ENCODE measurements around the gene RAMACL. TPM values are rescaled to one million over a fixed set of nuclear protein-coding genes. Genes with fewer than 3 reads are reported as not detected.

The RAMACL gene
- total RNA-seq, 1 donor from 2014 or later, result 6.6 TPM

DNA sequence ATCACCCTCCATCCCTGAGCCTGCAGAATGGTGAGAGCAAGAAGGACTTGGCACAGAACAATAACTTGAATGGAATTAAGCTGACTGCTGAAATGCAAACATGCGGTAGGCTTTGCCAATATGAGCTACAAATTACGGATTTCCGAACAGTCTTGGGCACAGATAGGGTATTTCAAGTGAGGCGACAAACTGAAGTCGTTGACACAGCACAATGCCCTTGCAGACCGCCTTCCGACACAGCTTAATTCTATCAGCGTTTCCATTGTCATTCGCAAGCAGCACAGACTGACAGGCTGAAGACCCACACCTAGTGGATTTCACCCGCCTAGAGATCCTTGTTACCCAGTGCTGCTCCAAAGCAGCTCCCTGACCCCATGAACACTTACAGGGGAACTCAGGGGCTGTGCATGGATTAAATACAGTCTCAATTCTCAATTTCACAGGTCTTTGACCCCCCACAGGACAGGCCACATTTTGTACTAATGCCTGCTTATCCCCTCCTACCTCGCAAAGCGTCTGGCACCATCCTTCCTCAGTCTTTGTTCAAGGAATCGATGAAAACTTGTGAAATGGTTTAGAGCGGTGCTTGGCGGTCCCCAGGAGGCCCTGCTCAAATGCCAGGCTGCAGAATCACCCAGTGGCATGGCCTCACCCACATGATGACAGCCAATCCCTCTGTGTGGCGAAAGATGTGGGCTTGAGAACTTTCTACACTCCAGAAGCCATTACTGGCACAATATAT is 34.6 kb downstream of the RAMACL start:
- intact Hi-C loops (cut with DNase I), result loop anchor here (10.0 kb wide), 1 partner anchor 73 kb away; the partner anchor contains the start of gene RPS6KA2
- Histone ChIP-seq H3K4me1 (peaks cover 34% of the 10 kb centered on the region), H3K9me3 (no peaks in the 10 kb centered on the region), H3K27me3 (ENCODE audit: low read depth) (no peaks in the 10 kb centered on the region), H3K36me3 (peaks cover 2% of the 10 kb centered on the region), H3K27ac (no peak overlapping the region), H3K4me3 (no peak overlapping the region)
- ATAC-seq (no peak), DNase-seq (no peak)
- TF ChIP-seq, protein P1, sequence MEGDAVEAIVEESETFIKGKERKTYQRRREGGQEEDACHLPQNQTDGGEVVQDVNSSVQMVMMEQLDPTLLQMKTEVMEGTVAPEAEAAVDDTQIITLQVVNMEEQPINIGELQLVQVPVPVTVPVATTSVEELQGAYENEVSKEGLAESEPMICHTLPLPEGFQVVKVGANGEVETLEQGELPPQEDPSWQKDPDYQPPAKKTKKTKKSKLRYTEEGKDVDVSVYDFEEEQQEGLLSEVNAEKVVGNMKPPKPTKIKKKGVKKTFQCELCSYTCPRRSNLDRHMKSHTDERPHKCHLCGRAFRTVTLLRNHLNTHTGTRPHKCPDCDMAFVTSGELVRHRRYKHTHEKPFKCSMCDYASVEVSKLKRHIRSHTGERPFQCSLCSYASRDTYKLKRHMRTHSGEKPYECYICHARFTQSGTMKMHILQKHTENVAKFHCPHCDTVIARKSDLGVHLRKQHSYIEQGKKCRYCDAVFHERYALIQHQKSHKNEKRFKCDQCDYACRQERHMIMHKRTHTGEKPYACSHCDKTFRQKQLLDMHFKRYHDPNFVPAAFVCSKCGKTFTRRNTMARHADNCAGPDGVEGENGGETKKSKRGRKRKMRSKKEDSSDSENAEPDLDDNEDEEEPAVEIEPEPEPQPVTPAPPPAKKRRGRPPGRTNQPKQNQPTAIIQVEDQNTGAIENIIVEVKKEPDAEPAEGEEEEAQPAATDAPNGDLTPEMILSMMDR (IDR thresholded peaks at IDR 0.05), result no peak

DNA sequence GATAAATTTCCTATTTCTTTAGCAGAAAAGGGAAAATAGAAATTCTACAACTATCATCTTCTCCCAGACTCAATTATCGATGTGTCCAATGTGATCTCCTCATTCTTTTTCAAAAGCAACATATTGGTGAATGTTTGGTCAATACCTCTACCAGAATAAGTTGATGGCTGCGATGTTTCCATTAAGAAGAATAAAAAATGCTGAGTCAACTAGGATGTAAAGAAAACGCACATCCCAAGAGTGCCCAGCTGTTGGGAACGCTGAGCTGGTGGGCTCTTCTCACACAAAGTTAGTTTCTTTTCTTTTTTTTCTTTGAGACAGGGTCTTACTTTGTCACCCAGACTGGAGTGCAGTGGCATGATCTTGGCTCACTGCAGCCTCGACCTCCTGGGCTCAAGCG is 39.8 kb downstream of the RAMACL start:
- DNase-seq, result no peak
- TF ChIP-seq, protein P1 (IDR thresholded peaks at IDR 0.05), result no peak
- Histone ChIP-seq H3K27ac (no peak overlapping the region), H3K9me3 (no peaks in the 10 kb centered on the region), H3K4me1 (peaks cover 18% of the 10 kb centered on the region), H3K4me3 (no peak overlapping the region), H3K36me3 (peaks cover 18% of the 10 kb centered on the region), H3K27me3 (ENCODE audit: low read depth) (no peaks in the 10 kb centered on the region)
- intact Hi-C loops (cut with DNase I), result no loop called here
- ATAC-seq, result no peak

DNA sequence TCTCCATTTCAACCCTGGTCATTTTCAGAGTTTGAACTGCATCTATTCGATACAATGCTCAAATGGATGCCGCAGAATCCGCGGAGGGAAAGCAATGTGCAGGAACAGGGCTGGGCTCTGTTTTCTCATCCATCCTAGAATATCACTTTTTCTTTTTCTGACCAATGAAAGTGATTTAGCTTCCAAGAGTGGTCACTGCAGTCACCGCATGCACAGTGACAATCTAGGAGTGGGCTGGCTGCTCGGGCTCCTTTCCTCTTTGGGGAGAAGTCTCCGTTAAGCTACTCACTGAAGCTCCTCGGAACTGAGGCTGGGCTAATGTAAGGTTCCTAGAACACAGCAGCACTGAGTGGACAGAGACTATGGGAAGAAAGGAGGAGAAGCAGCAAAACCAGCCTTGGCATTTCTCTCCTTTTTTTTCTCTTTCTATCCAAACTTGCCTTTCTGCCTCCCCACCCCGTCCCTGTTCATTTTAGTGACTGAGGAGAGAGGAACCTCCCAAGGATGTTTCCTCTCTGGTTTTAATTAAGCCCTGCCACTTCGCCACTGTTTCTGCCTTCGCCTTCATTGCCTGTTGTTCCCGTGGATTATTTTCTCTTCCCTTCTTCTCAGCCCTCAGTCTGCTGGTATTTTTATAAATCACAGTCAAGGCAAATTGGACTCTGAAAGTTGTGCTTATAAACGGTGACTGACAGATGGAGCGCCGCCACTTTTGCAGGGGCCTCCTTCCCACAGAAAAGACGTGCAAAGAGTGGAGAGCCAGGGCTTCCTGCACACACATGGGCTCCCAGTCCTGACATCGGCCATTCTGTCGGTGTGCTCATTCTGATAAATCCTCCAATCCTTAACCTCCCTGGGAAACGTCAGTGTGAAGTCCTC is 41.1 kb downstream of the RAMACL start:
- TF ChIP-seq, protein P1 (IDR thresholded peaks at IDR 0.05), result no peak

DNA sequence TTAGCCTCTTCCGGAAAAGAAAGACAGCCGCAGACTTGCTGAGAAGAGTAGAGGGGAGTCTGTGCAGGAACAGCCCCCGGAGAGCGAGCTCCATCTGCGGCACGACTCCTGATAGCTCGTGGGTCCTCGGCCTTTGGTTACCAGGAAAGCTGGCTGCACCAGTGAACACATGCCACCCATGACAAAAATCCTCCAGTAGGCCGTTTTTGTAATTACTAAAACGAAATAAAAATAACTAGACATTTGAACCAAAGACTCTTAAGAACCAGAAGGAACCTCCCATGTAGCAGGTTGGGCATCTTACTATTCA is 42.2 kb downstream of the RAMACL start:
- no peaks in the 10 kb centered on the region for H3K9me3 ChIP-seq
- no peak for DNase-seq
- no peaks in the 10 kb centered on the region for H3K27me3 ChIP-seq (ENCODE audit: low read depth)
- H3K4me3 ChIP-seq, result no peak overlapping the region
- peaks cover 18% of the 10 kb centered on the region for H3K36me3 ChIP-seq
- intact Hi-C loops (cut with DNase I), result no loop called here
- no peak overlapping the region for H3K27ac ChIP-seq
- TF ChIP-seq, protein P1 (IDR thresholded peaks at IDR 0.05), result no peak
- H3K4me1 ChIP-seq, result peaks cover 37% of the 10 kb centered on the region
- no peak for ATAC-seq

More for the DNA sequence above, 41.1 kb downstream of the RAMACL start:
- ATAC-seq (no peak), DNase-seq (no peak)
- intact Hi-C loops (cut with DNase I), result no loop called here
- Histone ChIP-seq H3K36me3 (peaks cover 18% of the 10 kb centered on the region), H3K9me3 (no peaks in the 10 kb centered on the region), H3K4me1 (peaks cover 31% of the 10 kb centered on the region), H3K27me3 (ENCODE audit: low read depth) (no peaks in the 10 kb centered on the region), H3K27ac (no peak overlapping the region), H3K4me3 (no peak overlapping the region)

GRCh38 chr6:166543603-166544295 is 42.7 kb downstream of the RAMACL start:
- no peak for DNase-seq
- Histone ChIP-seq H3K27ac (no peak overlapping the region), H3K36me3 (peaks cover 18% of the 10 kb centered on the region), H3K27me3 (ENCODE audit: low read depth) (no peaks in the 10 kb centered on the region), H3K9me3 (no peaks in the 10 kb centered on the region), H3K4me1 (peaks cover 37% of the 10 kb centered on the region), H3K4me3 (no peak overlapping the region)
- TF ChIP-seq, protein P1 (IDR thresholded peaks at IDR 0.05), result no peak
- no peak for ATAC-seq
- intact Hi-C loops (cut with DNase I), result no loop called here
